GM19452 (cell line): Measurements from ENCODE around the gene EFHC1.
"Not testable (repeated sequence)": the region's sequence is repeated elsewhere in the genome, so short reads cannot be mapped to it uniquely, and the experiment has no call there.

Experiments
- ATAC-seq: cut with Tn5 transposase; IDR thresholded peaks from one replicate; pipeline ENCODE4 v1.9.1; 2021; ENCODE audit not compliant: unreplicated experiment

The EFHC1 gene

GRCh38 chr6:52435345-52435744 lies 15.2 kb downstream of the EFHC1 start:
- no peak for ATAC-seq

GRCh38 chr6:52438926-52439325 lies 18.8 kb downstream of the EFHC1 start:
- ATAC-seq = no peak

GRCh38 chr6:52454556-52454955 lies 34.4 kb downstream of the EFHC1 start:
- ATAC-seq = no peak

- no peak for ATAC-seq
Measured at GRCh38 chr6:52457096-52457495, 37.0 kb downstream of the EFHC1 start.

GRCh38 chr6:52461194-52461593 lies 41.1 kb downstream of the EFHC1 start:
- ATAC-seq = not testable (repeated sequence)

- no peak for ATAC-seq
Measured at GRCh38 chr6:52474173-52474572, 54.0 kb downstream of the EFHC1 start.

GRCh38 chr6:52475307-52475706 lies 55.2 kb downstream of the EFHC1 start:
- ATAC-seq = no peak

- ATAC-seq = no peak
Measured at GRCh38 chr6:52482903-52483670, 62.9 kb downstream of the EFHC1 start.

- no peak for ATAC-seq
Measured at GRCh38 chr6:52483671-52484003, 63.5 kb downstream of the EFHC1 start.

GRCh38 chr6:52489881-52490280 lies 69.7 kb downstream of the EFHC1 start:
- ATAC-seq = no peak

GRCh38 chr6:52491203-52492069 lies 71.3 kb downstream of the EFHC1 start:
- peak; percentile 74 for ATAC-seq

- no peak for ATAC-seq
Measured at GRCh38 chr6:52493669-52494068, 73.5 kb downstream of the EFHC1 start.

GRCh38 chr6:52494298-52495072 lies 74.3 kb downstream of the EFHC1 start:
- no peak for ATAC-seq

- no peak for ATAC-seq
Measured at GRCh38 chr6:52495922-52496321, 75.8 kb downstream of the EFHC1 start.

- no peak for ATAC-seq
Measured at GRCh38 chr6:52496631-52497030, 76.5 kb downstream of the EFHC1 start.

GRCh38 chr6:52497652-52498408 lies 77.7 kb downstream of the EFHC1 start:
- peak; percentile 87 for ATAC-seq

GRCh38 chr6:52498538-52499017 lies 78.4 kb downstream of the EFHC1 start:
- ATAC-seq = peak; percentile 45

GRCh38 chr6:52499026-52499425 lies 78.9 kb downstream of the EFHC1 start:
- no peak for ATAC-seq

GRCh38 chr6:52499681-52500236 lies 79.6 kb downstream of the EFHC1 start:
- no peak for ATAC-seq
